Neuron (in vitro differentiated cells): Measurements from ENCODE around the gene BNC2.

Source experiments
- H2AFZ ChIP-seq: one replicate; pipeline ENCODE4 v1.6.1; 2013; ENCODE audit warnings: low read depth, mild to moderate bottlenecking, inconsistent platforms, low read length, moderate library complexity
- H3K27me3 ChIP-seq: one replicate; pipeline ENCODE4 v1.6.1; 2013; ENCODE audit warnings: low read length; ENCODE audit not compliant: insufficient read depth
- H3K36me3 ChIP-seq: one replicate; pipeline ENCODE4 v1.6.1; 2013; ENCODE audit warnings: low read length; ENCODE audit not compliant: insufficient read depth
- H3K4me1 ChIP-seq: one replicate; pipeline ENCODE4 v1.6.1; 2013; ENCODE audit warnings: low read length; ENCODE audit not compliant: insufficient read depth
- H3K4me3 ChIP-seq: 2 replicates; pipeline ENCODE4 v1.5.1; 2013; ENCODE audit warnings: mild to moderate bottlenecking, low read length, moderate library complexity
- H3K9me3 ChIP-seq: one replicate; pipeline ENCODE4 v1.6.1; 2013; ENCODE audit warnings: low read length

BNC2 gene

DNA sequence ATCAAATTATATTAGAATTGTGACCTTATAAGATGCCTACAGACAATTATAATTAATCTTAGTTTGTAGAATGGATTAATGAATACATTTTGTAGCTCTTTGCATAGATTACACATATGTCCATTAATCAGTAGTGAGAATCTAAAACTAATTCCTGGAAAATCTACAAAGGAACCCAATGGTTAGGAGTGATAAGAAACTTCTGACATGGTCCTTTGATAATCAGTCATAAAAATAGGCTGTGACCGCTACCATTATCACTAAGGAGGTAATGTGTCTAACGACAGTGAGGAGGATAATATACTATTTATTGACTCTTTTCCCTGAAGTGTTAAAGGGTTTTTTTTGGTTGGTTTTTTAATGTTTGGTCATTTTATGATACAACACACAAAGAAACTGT is 46.6 kb downstream of the BNC2 start:
- H3K9me3 ChIP-seq = no peaks in the 10 kb centered on the region
- H2AFZ ChIP-seq = no peak overlapping the region
- no peaks in the 10 kb centered on the region for H3K36me3 ChIP-seq
- H3K4me1 ChIP-seq = peaks cover 4% of the 10 kb centered on the region
- H3K4me3 ChIP-seq = no peak overlapping the region
- peaks cover 19% of the 10 kb centered on the region for H3K27me3 ChIP-seq

DNA sequence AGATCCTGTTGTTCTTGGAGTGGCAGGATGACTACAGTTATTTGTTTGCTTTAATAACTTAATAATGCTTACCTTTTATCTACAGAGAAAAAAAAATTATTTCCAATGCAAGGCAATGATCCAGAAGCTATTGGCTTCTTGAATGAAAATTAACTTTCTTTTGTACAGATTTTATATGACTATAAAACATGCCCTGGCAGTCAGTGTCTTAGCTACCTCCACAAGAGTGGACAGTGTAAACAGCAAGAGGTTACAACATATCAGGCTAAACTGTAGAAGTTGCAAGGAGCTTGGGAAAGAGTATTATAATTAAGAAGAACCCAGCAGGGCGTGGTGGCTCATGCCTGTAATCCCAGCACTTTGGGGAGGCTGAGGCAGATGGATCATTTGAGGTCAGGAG is 49.1 kb downstream of the BNC2 start:
- Histone ChIP-seq H2AFZ (no peak overlapping the region), H3K9me3 (no peaks in the 10 kb centered on the region), H3K27me3 (peaks cover 13% of the 10 kb centered on the region), H3K36me3 (no peaks in the 10 kb centered on the region), H3K4me1 (no peaks in the 10 kb centered on the region), H3K4me3 (no peak overlapping the region)

DNA sequence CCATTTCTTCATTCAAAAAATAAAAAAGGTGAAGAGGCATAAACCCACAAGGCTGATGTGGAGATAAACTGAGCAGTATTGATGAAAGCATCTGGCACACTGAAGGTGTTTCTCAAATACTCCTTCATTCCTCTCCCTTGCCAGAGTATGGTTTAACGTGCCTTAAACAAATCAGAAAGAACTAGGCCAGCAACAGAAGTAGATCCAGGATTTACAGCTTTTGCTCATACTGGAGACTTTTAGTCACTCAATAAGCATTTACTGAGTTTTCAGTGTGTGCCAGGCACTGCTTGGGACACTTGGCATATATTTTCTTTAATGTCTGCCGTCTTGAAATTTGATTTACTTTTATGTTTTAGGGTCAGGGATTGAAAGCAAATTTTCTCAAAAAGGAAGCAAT is 53.0 kb downstream of the BNC2 start:
- Histone ChIP-seq H3K4me1 (no peaks in the 10 kb centered on the region), H3K36me3 (no peaks in the 10 kb centered on the region), H3K9me3 (no peaks in the 10 kb centered on the region), H2AFZ (no peak overlapping the region), H3K27me3 (no peaks in the 10 kb centered on the region), H3K4me3 (no peak overlapping the region)

DNA sequence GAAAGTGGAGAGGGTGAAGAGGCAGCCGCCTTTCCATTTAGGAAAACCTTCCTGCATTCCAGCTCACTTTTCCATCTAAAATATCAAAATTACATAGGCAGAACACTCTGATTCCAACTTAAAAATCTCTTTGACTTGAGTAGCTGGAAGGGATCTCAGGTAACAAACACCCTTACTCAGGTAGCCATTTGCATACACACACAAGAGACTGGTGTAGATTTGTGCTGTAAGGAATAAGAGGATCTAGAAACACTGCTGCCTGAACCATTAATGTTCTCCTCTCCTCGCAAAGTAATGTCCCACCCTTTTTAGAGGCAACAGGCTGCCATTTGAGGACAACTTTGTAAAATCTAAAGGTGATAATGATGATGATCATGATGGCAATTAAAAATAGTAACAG is 53.5 kb downstream of the BNC2 start:
- Histone ChIP-seq H2AFZ (no peak overlapping the region), H3K9me3 (no peaks in the 10 kb centered on the region), H3K4me1 (no peaks in the 10 kb centered on the region), H3K36me3 (no peaks in the 10 kb centered on the region), H3K27me3 (no peaks in the 10 kb centered on the region), H3K4me3 (no peak overlapping the region)

DNA sequence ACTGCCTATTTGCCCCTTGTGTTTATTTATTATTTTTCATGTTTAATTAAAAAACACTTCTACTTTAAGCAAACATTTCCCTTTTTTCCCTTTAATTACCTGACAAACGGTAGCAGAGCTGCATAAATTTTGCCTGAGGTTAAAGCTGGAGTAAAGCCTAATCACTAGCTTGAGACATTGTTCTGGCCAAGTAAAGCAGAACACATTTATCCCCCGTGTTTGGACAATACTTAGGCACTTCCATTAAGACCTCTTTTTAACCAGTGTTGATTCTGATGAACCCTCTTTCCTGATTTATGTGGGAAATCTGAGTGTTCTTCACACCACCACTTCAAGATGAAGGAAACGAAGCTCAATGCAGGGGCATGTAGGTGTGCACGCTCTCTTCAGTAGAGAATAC is 54.5 kb downstream of the BNC2 start:
- no peak overlapping the region for H3K4me3 ChIP-seq
- no peaks in the 10 kb centered on the region for H3K36me3 ChIP-seq
- no peaks in the 10 kb centered on the region for H3K27me3 ChIP-seq
- H3K4me1 ChIP-seq = no peaks in the 10 kb centered on the region
- no peak overlapping the region for H2AFZ ChIP-seq
- H3K9me3 ChIP-seq = no peaks in the 10 kb centered on the region

DNA sequence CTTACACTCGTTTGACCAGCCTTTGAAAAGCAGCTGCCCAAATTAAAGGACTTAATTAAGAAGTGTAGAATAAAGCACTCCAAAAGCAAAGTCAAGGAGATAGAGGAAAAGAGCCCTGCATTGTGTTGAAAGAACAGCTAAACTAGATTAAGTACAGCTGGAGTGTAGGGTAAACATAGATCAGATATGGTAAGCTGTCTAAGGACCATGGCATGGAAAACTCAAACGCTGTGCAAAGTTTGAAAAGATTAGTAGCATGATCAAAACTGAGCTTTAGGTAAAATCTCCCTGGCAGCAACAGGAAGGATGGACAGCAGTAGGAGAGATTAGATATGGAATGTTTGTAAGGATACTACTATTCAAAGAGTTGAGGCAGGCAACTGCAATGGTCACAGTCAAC is 55.4 kb downstream of the BNC2 start:
- Histone ChIP-seq H3K9me3 (no peaks in the 10 kb centered on the region), H3K36me3 (no peaks in the 10 kb centered on the region), H3K4me1 (no peaks in the 10 kb centered on the region), H3K27me3 (no peaks in the 10 kb centered on the region), H3K4me3 (no peak overlapping the region), H2AFZ (no peak overlapping the region)

DNA sequence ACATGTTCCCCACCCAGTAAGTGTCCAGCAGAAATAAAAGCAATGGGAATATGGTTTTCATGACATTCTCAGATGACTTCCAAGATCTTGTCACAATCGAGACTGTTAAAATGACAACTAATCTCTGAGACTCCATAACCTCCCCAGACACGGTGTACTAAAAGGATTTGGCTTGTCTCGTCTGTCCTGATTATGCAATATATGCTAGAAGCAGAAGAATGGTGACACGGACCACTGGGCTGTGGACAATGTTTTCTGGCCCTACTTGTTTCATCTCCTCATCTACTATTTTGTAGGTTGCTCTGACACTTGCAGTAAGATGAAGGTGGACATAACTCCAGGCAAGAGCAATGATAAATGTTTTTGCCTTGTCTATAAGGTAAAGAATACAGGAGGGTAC is 56.6 kb downstream of the BNC2 start:
- Histone ChIP-seq H3K9me3 (no peaks in the 10 kb centered on the region), H3K4me1 (no peaks in the 10 kb centered on the region), H2AFZ (no peak overlapping the region), H3K4me3 (no peak overlapping the region), H3K27me3 (no peaks in the 10 kb centered on the region), H3K36me3 (no peaks in the 10 kb centered on the region)

DNA sequence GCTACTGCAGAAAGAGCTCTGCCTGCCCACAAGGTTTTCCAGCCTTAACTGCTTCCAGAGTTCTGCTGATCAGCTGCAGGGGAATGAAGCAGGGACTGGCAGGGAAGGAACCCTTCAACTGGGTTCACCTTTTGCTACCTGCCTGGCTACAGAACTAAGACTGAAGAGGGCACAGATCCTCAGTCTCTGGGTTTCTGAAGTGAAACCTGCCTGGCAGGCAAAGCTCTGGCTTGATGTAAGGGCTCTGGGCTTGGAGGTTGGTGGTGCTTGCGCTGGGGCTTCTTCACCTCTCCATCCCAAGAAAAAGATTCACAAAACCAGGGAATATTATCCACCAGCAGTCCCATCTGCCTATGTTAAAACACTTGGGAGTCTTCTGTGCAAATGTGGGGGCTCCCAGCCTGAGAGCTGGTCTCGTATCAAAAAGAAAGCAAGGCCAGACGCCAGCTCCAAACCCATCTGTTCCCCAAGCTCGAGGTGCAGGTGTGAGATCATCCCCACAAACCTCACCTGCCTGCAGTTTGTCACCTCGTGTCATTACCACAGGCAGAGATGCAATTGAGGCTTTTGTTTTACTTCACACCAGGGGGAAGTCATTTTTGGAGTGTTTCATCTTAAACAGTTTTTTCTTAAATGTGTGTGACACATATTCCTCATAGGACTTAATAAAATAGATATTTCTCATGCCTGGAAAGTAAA is 58.3 kb downstream of the BNC2 start:
- Histone ChIP-seq H3K4me1 (no peaks in the 10 kb centered on the region), H3K4me3 (no peak overlapping the region), H3K27me3 (no peaks in the 10 kb centered on the region), H3K36me3 (no peaks in the 10 kb centered on the region), H2AFZ (no peak overlapping the region), H3K9me3 (no peaks in the 10 kb centered on the region)

DNA sequence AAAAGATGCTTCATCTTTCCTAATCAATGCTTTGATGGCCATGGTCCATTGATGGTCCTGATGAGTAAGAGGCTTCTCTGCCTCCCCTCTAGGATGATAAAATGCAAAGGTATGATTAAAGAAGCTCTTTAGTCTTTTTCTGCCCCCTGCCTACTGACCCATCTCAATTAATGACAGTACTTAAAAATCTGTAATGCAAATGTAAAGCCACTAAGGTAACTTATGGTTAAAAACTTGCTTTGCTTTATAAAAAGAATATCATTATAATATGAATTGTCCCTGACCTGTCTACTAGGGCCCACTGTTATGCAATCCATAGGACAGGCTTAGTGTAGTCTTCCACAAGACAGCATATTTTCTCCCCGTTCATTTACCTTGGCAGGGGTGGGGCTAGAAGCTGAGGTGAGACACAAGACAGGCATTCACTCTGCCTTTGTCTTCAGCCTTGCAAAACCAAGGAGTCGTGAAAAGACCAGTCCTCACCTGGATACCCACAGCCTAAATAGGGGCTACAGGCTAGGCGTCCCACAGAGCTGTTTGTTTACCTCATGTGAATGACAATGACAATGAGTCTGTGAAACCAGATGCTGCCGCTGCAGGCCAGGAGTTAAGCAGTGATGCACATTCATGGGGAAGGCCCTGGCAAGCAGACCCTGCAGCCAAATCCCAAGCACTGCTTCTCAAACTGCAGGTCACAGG is 60.4 kb downstream of the BNC2 start:
- no peaks in the 10 kb centered on the region for H3K27me3 ChIP-seq
- no peak overlapping the region for H2AFZ ChIP-seq
- H3K4me3 ChIP-seq = no peak overlapping the region
- no peaks in the 10 kb centered on the region for H3K36me3 ChIP-seq
- H3K9me3 ChIP-seq = no peaks in the 10 kb centered on the region
- no peaks in the 10 kb centered on the region for H3K4me1 ChIP-seq

DNA sequence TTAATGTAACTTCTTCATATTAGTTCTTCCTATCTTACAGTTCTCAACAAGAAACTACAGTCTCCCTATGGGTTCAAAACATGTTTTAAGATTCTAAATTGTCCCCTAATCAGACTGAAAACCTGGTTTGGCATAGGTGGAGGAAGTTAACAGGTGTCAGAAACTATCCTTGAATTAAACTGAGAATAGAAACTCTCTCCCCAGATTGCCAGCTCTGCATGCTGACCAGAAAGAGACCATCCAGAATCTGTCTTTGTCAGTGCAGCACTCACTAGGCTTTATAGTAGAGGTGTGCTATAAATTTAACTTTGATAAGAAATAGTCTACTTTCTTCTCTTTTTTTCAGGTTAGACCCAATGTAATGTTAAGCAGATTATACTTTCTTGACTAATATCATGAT is 63.8 kb downstream of the BNC2 start:
- H3K27me3 ChIP-seq = no peaks in the 10 kb centered on the region
- H3K36me3 ChIP-seq = no peaks in the 10 kb centered on the region
- H3K9me3 ChIP-seq = no peaks in the 10 kb centered on the region
- no peak overlapping the region for H2AFZ ChIP-seq
- H3K4me1 ChIP-seq = no peaks in the 10 kb centered on the region
- H3K4me3 ChIP-seq = no peak overlapping the region

DNA sequence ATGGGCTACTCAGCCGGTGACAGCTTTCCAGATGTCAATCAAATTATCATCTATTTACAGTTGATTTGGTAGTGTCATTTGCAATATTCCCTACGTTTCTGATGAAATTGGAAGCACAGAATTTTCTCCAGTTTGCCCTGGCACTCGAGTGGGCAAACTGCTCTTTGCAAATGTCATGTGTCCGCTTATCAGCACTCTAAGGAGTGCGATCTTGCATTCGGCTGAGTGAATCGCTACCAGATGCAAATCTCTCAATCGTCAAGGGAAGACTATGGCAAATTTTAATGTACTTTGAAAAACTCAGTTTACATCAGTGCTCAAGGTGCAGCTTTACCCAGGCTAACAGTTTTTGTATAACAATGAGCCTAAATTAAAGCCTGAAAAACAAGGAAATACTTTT is 66.8 kb downstream of the BNC2 start:
- H3K9me3 ChIP-seq = no peaks in the 10 kb centered on the region
- H3K27me3 ChIP-seq = no peaks in the 10 kb centered on the region
- no peaks in the 10 kb centered on the region for H3K36me3 ChIP-seq
- H3K4me1 ChIP-seq = no peaks in the 10 kb centered on the region
- no peak overlapping the region for H3K4me3 ChIP-seq
- no peak overlapping the region for H2AFZ ChIP-seq

DNA sequence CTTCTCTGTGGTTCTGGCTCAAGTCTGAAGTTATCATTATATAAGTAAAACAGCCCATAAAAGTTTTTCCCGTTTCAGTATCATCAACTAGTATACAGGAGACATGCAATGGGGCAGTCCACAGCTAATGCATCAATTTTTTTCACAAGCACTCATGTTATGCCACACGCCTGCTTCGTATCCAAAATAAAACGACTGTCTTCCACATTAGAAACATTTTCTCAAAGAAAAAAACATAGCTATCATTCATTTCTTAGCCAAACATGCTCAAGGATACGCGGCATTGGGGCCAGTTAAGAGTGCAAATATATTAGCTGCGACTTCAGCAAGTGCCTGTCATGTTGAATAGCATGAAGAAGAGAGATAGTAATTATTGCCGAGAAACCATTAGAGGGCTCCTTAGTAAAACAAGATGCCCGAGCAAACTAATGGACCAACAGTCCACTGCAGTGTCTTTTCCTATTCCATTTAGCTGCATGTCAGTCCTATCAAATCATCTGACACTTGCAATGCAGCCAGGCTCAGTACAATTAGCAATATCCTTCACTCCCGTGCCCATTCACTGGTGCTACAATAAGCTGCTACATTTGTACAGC is 68.5 kb downstream of the BNC2 start:
- Histone ChIP-seq H3K9me3 (no peaks in the 10 kb centered on the region), H3K36me3 (no peaks in the 10 kb centered on the region)

DNA sequence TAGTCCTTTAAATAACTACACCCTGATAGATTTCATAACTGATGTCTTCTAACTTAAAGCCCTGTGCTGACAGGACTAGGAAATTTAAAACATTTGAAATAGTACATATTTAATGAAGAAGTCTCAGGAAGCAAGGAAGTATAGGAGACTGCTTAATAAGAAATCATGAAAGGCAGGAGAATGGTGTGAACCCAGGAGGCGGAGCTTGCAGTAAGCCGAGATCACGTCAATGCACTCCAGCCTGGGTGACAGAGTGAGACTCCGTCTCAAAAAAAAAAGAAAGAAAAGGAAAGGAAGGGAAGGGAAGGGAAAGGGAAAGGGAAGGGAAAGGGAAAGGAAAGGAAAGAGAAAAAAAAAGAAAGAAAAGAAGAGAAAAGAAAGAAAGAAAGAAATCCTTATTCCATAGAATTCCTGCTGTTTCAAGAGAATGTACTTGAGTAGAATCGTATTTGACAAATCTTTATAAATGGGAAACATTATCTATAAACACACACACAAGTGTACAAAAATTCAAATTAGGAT is 74.1 kb downstream of the BNC2 start:
- no peak overlapping the region for H3K4me3 ChIP-seq
- H3K9me3 ChIP-seq = no peaks in the 10 kb centered on the region
- no peaks in the 10 kb centered on the region for H3K27me3 ChIP-seq
- no peaks in the 10 kb centered on the region for H3K4me1 ChIP-seq
- no peaks in the 10 kb centered on the region for H3K36me3 ChIP-seq
- H2AFZ ChIP-seq = no peak overlapping the region

More for the DNA sequence above, 68.5 kb downstream of the BNC2 start:
- H2AFZ ChIP-seq = no peak overlapping the region
- no peaks in the 10 kb centered on the region for H3K4me1 ChIP-seq
- H3K4me3 ChIP-seq = no peak overlapping the region
- H3K27me3 ChIP-seq = no peaks in the 10 kb centered on the region
